GM21619 (cell line): ENCODE results near the gene HOXA6.
A peak's percentile ranks its signal among the peaks of the same experiment; 100 is the strongest.

Experiments
- ATAC-seq: cut with Tn5 transposase; IDR thresholded peaks from one replicate; pipeline ENCODE4 v1.9.1; 2021; ENCODE audit not compliant: unreplicated experiment

Gene HOXA6

GRCh38 chr7:27152816-27153442, 5.4 kb upstream of the HOXA6 start:
- no peak for ATAC-seq

DNA sequence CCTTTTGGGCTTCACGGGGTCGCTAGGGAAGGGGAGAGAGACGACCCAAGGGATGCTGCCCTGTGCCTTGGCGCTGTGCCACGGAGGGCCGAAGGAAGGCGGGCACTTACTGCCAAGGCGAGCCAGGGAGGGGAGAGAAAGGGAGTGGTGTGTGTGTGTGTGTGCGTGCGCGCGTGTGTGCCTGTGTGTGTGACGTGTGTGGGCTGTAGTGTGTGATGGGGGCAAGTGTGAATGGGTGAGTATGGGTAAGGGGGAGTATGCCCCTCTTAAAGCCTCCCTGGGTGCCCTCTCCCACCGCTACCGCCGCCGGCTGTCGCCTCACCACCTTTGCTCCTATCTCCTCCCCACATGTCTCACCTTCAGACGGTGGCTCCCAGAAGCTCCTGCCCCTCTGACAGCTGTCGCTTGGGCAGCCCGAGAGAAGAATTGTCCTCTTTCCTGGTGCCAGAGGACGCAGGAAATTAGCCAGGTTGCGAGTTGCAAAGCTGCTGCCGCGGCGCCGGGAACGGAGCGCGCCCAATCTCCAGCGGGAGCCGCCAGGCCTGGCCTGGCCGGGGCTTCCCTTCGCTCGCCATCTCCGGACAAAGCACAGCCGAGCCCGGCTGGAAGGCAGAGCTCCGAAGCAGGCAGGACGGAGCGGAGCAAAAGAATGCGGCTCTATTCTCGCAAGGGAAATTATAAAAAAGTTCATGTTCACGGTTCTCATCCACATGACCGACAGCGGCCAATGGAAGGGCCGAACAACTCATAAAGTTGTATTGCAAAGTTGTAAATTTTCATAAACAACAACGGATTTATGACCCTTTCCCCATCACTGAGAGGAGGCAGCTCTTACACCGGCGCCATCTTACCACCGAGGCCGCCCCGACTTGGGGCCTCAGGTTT, 4.6 kb upstream of the HOXA6 start, which contains the start of gene HOXA3:
HOXA3 (minus strand) TSS at position 653 of the 885 bp plus-strand sequence. CDS start 41,943 bp downstream, outside the sequence.
- ATAC-seq = no peak

GRCh38 chr7:27151341-27151930, 3.9 kb upstream of the HOXA6 start:
- ATAC-seq = no peak

DNA sequence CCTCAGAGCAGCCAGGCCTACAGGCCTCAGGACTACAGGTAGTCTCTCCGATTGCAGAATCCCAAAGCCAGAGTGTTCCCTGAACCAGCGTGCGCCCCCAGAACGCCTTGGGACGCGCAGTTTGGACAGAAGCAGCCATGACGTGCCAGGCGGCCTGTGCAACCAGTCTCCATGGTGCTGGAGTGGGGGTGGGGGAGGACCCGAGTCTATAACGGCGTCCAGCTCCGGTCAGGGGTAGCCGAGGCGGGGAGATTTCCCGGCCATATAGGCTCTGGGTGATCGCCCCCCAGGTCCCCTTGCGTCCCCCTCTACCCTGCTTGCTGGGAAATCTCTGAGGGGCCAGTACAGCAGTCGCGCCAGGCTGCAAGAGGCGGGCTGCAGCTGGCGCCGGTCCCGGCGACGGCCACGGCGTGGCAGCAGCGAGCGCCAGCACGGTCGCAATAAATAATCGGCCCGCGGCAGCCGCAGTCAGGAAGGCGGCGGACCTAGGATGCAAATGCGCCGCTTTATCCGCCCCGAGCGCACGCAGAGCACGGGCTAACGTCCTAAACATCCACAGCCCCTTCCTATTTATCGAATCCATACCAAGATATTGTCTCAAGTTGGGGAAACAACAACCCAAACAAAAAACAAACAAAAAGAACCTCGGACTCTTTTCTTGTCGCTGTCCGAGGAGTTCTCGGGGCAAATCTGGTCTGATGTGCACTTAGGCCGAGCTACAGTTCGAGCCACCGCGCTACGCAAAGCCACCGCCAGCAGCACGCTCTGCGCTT, 3.2 kb upstream of the HOXA6 start:
- peak; percentile 77 for ATAC-seq

DNA sequence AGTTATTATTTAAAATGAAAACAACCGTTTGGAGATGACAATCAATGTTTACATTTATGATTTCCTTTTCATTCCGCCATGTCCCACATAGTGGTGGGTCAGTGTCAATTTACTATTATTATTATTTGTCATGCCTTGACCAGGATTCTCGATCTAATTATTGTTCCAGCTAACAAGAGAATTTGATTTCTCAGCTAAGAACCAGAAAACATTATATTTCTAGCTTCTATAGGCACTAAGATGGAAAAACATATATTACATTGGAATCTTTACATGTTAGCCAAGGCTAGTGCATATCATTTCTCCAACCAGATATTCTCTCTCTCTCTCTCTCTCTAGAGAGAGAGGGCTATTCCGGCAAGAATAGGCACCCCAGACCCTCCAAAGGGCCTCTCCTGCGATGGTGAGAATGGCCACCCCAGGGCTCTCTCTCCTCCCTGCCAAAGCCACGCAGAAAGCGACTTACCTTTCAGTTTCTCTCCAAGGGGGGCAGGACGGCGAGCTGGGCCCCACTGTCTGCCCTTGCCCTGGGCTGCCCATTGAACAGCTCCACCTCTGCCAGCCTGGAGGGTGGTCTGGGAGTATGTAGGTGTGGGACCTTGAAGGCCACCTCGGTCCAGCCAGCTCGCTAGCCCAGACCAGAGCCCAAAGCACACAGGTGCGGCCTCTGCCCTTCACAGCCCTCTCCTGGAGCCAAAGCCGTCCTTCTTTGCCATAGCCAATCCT, 2.4 kb upstream of the HOXA6 start:
- ATAC-seq = no peak

DNA sequence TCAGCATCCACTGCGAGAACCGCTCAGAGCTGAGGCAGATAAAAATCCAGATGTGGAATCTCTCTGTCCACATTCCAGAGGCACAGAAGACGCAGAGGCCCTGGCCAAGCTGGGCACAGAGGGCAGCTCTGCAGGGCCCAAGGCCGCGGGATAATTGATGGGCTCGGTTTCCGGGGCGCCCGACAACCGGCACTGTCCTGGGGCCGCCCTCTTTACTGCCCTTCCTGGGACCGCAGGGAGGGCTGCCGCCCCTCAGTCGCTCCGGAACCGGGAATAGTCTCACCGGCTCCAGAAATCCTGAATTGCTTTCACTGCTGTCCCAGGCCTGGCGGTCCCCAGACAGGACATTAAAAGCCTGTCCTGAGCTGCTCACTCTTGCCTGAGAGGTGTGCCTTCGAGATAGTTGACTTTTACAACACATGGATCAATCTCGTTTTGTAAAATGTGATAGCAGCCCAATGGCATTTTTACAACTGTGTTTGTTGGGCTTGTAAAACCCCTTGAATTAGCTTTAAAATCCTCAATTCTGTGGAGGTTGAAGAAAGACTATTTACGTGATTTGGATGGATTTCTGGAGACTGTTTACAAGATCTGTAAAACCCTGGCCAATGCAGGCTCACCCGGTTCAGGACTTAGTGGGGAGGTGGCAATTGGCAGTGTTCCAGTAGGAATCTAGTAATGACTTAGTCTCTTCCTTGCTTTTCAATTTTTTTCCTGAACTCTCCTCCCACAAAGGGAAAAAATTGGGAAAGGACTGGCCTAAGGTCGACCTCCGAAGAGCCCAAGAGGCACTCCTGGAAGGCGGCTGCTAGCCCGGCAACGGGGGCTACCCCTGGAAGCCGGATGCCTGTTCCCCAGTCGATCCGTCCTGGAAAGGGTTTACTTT, 1.4 kb upstream of the HOXA6 start:
- no peak for ATAC-seq

DNA sequence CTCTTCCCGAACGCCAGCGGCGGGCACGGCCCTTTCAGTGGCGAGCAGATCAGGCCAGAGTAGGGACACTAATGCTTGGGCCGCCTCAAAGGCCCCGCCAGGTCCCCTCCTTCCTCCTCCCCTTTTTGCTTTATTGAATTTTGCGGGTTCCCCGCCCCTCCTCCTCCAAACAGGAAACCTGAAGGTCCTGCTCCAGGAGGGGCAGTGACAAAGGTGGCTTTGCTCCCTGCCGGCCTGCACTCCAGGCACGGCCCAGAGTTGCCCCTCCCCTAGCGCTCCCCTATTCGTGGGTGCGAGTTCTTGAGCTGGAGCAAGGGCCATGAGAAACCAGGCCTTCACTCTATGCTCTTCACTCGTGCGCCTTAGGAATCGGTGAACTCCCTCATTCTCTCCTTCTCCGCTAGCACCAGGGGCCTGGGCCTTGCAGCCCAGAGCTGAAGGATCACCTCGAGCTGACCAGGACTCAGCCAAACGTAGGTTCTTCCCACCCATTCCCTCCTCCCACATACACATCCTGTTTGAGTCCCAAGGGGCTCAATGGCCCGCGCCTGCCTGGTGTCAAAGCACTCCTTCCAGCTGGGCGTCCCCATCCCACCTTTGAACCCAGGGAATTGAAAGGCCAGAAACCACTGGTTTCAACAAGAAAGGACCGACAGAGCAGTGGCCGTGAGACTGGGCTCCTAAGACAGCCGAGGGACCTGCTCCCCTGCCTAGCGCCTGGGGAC, 619 bp upstream of the HOXA6 start:
- ATAC-seq = no peak

DNA sequence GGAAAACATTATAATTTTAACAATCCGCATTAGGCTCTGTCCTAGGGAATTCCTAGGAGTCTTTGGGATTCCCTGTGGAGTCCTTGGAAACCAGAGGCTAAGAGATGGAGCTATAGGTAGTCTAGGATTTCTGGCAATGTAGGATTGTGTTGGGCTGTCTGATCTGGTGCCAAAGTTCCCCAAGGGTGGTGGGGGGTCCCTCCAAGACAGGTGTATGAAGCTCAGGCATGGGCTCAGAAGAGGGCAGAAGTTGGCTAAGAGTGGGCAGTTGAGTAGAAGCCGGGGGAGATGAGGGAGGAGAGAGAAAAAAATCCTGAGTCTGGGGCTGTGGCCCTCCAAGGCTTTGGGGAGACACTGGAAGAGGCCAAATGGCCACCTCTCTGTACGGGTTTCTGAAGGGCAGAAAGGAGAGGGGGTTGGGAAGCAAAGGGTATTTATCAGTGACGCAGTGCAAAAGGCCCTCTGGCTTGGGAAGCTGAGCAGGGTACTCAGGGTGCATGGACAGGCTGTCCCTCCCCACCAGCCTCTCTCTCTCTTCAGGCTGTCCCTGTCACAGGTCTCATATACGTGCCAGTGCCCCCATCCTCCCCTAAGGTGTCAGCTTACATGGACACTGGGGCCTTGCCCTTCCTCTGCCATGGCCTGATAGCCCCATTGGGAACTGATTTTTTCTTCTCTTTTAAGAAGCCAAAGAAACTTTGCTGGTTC, 929 bp downstream of the HOXA6 start:
- no peak for ATAC-seq

DNA sequence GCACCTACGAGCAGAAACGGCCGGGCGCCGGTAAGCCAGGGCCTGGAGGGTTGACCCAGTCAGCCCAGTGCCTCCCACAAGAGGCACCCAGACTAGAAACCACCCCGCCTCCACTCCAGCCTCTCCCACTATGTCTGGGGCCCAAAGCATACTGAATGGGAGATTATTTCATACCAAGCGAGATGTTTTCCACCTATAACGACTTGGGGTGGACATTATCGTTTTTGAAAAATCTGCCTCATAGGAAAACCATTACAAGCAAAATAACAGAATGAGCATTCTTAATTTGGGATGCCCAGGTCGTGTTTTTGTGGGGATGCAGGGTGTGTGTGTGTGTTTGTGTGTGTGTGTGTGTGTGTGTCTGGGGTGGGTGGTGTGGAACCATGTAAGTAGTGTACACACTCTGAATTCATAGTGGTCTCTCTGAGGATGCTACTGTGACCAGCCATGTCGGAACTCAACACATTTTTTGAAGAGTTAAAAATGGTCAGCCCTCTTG, 1.6 kb downstream of the HOXA6 start:
- ATAC-seq = no peak

GRCh38 chr7:27145165-27145913, 2.2 kb downstream of the HOXA6 start:
- ATAC-seq = no peak

- no peak for ATAC-seq
Measured at GRCh38 chr7:27144781-27145164, 2.8 kb downstream of the HOXA6 start.

DNA sequence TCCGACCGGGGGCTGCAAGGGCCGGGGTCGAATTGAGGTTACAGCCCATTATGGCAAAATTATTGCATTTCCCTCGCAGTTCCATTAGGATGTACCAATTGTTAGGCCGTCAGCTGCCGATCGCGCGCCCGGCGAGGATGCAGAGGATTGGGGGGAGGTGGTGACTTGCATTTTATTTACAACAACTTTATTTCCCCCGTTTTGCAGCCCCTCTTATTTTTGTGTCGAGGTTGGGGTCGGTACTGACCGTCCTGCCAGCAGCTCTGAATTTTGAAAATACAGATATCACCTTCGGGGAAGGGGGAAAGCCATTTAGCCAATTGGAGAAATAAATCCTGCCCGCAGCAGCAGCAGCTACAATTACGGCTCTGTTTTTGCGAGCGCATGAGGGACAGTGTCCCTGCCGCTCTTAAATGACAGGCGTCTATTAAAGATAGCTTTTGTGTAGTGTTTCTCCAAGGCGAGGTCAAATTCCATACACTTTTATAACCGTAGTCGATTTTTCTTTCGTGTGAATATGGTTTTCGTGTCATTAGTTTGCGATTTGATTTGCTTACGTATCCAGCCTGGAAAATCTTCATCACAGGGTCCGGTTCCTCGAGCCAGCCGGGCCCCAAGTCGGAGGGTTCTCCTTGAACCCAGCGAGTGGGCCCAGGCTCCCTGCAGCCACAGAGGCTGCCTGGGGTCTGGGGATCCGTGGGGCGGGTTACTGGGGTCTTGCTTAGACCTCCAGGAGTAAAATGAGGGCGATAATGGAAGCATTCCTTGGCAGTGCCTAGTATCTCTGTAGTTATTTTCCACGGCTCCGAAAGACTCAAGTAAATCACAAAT, 3.4 kb downstream of the HOXA6 start:
- no peak for ATAC-seq

GRCh38 chr7:27143023-27143949, 4.3 kb downstream of the HOXA6 start, which contains the start of gene HOXA5:
TSS of gene HOXA5 (minus strand) at chr7:27143681. CDS start at chr7:27143607, 74 bp downstream.
- no peak for ATAC-seq

- ATAC-seq = no peak
Measured at GRCh38 chr7:27142580-27143022, 5.0 kb downstream of the HOXA6 start.

GRCh38 chr7:27141923-27142579, 5.5 kb downstream of the HOXA6 start:
- ATAC-seq = no peak
